Type B pancreatic cell (in vitro differentiated cells): ENCODE measurements around the gene FGFR2. TPM values are rescaled to one million over a fixed set of nuclear protein-coding genes. Genes with fewer than 3 reads are reported as not detected.

Experiments
- DNase-seq: peaks from one replicate; pipeline ENCODE4 v3.0.0; 2021; ENCODE audit warnings: mixed read lengths; ENCODE audit not compliant: unreplicated experiment; ENCODE audit errors: extremely low spot score
- H3K27ac Mint-ChIP-seq: 2 replicates; pipeline ENCODE4 v1.8.0; 2021; ENCODE audit warnings: mild to moderate bottlenecking, mixed read lengths
- H3K27me3 Mint-ChIP-seq: 2 replicates; pipeline ENCODE4 v1.8.0; 2021; ENCODE audit warnings: mixed read lengths
- H3K36me3 Mint-ChIP-seq: 2 replicates; pipeline ENCODE4 v1.8.0; 2021; ENCODE audit warnings: mixed read lengths
- H3K4me1 Mint-ChIP-seq: one replicate; pipeline ENCODE4 v1.8.0; 2021; ENCODE audit warnings: mixed read lengths; ENCODE audit not compliant: unreplicated experiment
- H3K4me3 Mint-ChIP-seq: 2 replicates; pipeline ENCODE4 v1.8.0; 2021; ENCODE audit warnings: mild to moderate bottlenecking, mixed read lengths
- H3K9me3 Mint-ChIP-seq: 2 replicates; pipeline ENCODE4 v1.8.0; 2021; ENCODE audit warnings: mixed read lengths
- total RNA-seq: library from RNA; stranded (reverse); gene quantifications from 2 replicates; pipeline ENCODE4 v1.2.1, GENCODE V29; 2021; ENCODE audit warnings: low replicate concordance
- TF ChIP-seq, protein P1 (sequence below): fragments of 200-600 bp; sonication (generic); conservative IDR thresholded peaks from 2 replicates; pipeline ENCODE4 v1.5.0; 2021; ENCODE audit warnings: antibody characterized with exemption, mild to moderate bottlenecking

Gene FGFR2
- total RNA-seq, 1 donor from 2014 or later, result 173 TPM

DNA sequence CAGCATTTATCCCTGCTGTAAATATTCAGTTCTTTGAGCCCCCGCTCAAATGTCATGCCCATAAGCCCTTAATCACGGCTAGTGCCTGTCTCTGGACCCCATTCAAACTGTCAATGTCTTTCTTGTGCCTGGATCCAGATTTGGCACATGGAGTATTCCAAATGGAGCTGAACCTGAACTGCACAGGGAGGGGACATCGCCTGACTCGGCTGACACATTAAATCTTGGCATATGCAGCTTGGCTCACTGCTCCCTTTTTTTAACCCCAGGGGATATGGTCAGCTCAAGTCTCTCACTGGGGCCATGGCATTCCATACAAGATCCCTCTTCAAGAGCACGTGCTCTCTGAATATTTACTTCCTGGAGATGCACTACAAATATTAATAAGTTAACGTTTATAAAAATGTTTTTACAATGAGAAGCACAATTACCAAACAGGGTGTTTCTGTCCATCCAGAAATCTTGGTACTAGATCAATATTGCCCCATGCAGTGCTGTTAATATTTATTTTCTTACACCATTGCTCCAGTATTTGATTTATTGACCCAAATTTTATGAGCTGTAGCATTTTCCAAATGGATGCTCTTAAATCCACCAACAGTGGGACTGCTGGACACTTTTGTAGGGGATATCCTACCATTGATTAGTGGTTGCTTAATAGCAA is 57.4 kb downstream of the FGFR2 start:
- TF ChIP-seq, protein P1, sequence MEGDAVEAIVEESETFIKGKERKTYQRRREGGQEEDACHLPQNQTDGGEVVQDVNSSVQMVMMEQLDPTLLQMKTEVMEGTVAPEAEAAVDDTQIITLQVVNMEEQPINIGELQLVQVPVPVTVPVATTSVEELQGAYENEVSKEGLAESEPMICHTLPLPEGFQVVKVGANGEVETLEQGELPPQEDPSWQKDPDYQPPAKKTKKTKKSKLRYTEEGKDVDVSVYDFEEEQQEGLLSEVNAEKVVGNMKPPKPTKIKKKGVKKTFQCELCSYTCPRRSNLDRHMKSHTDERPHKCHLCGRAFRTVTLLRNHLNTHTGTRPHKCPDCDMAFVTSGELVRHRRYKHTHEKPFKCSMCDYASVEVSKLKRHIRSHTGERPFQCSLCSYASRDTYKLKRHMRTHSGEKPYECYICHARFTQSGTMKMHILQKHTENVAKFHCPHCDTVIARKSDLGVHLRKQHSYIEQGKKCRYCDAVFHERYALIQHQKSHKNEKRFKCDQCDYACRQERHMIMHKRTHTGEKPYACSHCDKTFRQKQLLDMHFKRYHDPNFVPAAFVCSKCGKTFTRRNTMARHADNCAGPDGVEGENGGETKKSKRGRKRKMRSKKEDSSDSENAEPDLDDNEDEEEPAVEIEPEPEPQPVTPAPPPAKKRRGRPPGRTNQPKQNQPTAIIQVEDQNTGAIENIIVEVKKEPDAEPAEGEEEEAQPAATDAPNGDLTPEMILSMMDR, result no peak
- DNase-seq, result no peak
- Mint-ChIP-seq H3K4me3 (no peak overlapping the region), H3K27ac (no peak overlapping the region), H3K9me3 (peaks cover 7% of the 10 kb centered on the region), H3K36me3 (peaks cover 69% of the 10 kb centered on the region), H3K27me3 (no peaks in the 10 kb centered on the region), H3K4me1 (peaks cover 50% of the 10 kb centered on the region)

DNA sequence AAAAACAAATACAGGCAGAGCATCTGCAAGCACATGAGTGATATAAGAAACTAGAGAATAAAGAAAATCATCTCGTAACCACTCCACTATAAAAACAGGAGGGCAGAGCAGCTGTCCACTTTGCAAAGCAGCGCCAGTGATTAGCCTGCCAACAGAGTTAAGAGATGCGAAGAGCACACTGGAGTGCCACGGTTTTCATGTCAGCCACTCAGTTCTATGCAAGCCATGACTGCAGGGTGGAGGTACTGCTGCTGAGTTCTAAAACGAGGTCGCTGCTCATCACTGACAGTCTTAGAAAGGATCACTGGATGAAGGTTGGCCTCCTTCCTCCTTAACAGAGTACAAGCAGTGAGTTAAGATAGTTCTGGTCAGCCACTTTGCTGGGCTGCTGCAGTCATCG is 58.5 kb downstream of the FGFR2 start:
- TF ChIP-seq, protein P1, result no peak
- no peaks in the 10 kb centered on the region for H3K27me3 Mint-ChIP-seq
- peaks cover 63% of the 10 kb centered on the region for H3K36me3 Mint-ChIP-seq
- DNase-seq, result no peak
- H3K9me3 Mint-ChIP-seq, result no peaks in the 10 kb centered on the region
- H3K4me3 Mint-ChIP-seq, result no peak overlapping the region
- peak overlapping the region; percentile 11 for H3K27ac Mint-ChIP-seq
- peaks cover 52% of the 10 kb centered on the region for H3K4me1 Mint-ChIP-seq

DNA sequence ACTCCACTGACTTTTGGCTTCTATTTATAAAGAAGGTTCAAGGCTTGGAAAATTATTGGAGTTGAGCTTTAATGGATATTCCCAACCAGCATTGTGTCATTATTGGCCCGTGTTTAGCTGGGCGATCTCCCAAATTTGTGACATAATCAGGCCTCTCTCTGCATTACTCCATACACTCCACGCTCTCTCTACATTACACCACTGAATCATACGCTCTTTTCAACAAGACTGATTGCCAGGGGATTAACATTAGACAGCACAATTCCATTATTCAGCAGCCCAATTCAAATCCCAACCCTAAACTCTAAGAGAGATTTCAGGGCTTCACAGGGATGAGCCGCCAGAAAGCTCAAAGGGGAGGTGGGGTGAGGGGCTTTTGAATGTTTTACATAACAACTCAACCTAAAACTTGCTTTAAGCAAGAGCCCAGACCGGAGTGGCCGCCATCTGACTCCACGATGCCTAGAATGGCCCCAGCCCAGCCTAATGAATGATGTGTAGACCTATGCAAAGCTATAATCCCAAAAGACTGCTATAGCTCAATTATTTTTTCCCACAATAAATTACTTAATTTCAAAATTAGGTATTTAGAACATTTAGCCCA is 61.8 kb downstream of the FGFR2 start:
- Mint-ChIP-seq H3K27ac (no peak overlapping the region), H3K27me3 (no peaks in the 10 kb centered on the region), H3K4me3 (no peak overlapping the region), H3K9me3 (no peaks in the 10 kb centered on the region), H3K4me1 (peaks cover 42% of the 10 kb centered on the region), H3K36me3 (peaks cover 59% of the 10 kb centered on the region)
- TF ChIP-seq, protein P1, result no peak
- no peak for DNase-seq

DNA sequence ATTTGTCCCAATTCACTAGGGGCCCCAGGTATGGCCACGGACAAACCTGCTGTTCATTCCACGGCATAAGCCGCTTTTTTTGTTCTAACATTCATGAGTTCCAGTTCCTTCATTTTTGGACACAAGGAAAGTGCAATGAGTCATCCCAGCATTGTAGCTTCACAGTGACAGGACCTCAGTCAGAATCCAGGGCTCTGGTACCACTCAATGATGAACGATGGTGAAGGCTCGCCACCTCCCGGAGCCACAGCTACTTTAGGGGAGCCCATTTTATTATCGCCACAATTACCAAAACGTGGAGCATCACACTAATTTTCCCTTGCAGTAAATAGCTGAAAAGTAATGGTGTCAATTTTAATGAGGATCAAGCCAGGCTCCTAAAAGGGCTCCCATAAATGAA is 62.9 kb downstream of the FGFR2 start:
- no peak overlapping the region for H3K4me3 Mint-ChIP-seq
- no peaks in the 10 kb centered on the region for H3K9me3 Mint-ChIP-seq
- H3K4me1 Mint-ChIP-seq, result peaks cover 48% of the 10 kb centered on the region
- TF ChIP-seq, protein P1, result no peak
- peaks cover 62% of the 10 kb centered on the region for H3K36me3 Mint-ChIP-seq
- DNase-seq, result no peak
- H3K27me3 Mint-ChIP-seq, result no peaks in the 10 kb centered on the region
- no peak overlapping the region for H3K27ac Mint-ChIP-seq

- no peaks in the 10 kb centered on the region for H3K9me3 Mint-ChIP-seq
- DNase-seq, result no peak
- H3K27ac Mint-ChIP-seq, result no peak overlapping the region
- TF ChIP-seq, protein P1, result peak; percentile 47
- H3K36me3 Mint-ChIP-seq, result peaks cover 52% of the 10 kb centered on the region
- H3K27me3 Mint-ChIP-seq, result no peaks in the 10 kb centered on the region
- peaks cover 57% of the 10 kb centered on the region for H3K4me1 Mint-ChIP-seq
- no peak overlapping the region for H3K4me3 Mint-ChIP-seq
Observed at GRCh38 chr10:121532292-121532864, 65.9 kb downstream of the FGFR2 start.
